ENCODE results near the gene CDKN3.
"Not testable (repeated sequence)": the region's sequence is repeated elsewhere in the genome, so short reads cannot be mapped to it uniquely, and the experiment has no call there.

Gene CDKN3

GRCh38 chr14:54370323-54371198 is 26.2 kb upstream of the CDKN3 start:
- DNase-seq (ENCODE audit: low read depth) = no peak

DNA sequence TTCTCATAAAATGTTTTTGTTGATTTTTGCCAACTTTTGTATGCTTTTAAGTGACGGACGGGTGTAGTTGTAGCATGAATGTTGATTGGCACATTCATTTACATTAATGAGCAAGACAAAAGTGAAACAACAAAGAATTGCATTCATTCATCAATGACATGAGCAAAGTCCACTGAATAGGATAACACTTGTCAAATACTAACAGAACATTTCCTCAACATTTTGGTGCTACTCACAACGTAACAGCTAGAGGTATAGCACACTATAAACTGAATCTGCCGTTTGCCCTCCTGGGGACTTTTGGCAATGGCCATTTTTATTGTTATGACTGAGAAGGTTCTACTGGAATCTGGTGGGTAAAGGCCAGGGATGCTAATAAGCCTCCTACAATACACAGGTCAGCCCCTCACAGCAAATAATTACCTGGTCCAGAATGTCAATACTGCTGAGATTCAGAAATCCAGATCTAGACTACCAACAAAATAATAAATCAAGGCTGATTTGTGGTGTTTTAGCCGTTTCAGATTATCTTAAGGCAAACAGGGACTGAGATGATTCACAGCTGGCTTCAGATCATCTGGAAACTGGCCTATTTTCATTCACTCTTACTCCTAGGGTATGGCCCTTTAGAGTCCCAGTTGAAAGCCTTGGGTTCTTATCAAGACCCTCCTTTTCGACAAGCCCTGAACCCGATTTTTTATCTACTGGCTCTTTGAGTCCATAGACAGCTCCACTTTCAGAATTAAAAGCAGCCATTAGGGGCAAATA is 22.5 kb upstream of the CDKN3 start:
- DNase-seq (ENCODE audit: low read depth) = no peak

DNA sequence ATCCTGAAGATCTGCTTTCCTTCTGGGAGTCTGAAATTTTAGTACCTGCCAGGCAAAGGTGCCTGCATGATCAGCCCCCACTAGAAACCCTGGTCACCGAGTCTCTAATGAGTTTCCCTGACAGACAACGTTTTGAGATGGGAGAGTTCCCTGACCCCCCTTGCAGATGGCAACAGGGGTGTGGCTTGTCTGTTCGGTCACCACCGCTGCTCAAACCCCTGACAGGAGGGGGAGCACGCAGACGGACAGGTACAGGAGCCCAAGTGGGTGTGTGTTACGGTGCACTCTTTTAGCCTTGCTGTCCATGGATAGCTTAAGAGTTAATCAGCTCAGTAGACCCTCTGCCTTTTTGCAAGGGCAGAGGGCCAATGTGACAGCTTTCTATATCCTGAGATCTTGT is 19.3 kb upstream of the CDKN3 start:
- DNase-seq (ENCODE audit: low read depth) = no peak

DNA sequence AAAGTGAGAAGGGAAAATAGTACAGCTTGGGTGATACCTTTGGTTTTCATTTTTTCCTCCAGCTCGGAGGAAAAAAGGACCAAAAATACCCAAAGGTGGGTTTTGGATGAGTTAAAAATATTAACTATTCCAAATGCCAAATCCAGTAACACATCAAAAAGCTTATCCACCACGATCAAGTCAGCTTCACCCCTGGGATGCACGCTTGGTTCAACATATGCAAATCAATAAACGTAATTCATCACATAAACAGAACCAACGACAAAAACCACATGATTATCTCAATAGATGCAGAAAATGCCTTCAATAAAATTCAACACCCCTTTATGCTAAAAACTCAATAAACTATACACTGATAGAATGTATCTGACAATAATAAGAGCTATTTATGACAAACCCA is 17.9 kb upstream of the CDKN3 start:
- not testable (repeated sequence) for DNase-seq (ENCODE audit: low read depth)

DNA sequence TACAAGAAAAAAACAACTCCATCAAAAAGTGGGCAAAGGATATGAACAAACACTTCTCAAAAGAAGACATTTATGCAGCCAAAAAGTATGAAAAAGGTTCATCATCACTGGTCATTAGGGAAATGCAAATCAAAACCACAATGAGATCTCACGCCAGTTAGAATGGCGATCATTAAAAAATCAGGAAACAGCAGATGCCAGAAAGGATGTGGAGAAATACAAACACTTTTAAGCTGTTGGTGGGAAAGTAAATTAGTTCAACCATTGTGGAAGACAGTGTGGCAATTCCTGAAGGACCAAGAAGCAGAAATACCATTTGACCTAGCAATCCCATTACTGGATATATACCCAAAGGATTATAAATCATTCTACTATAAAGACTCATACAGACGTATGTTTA is 16.2 kb upstream of the CDKN3 start:
- not testable (repeated sequence) for DNase-seq (ENCODE audit: low read depth)

DNA sequence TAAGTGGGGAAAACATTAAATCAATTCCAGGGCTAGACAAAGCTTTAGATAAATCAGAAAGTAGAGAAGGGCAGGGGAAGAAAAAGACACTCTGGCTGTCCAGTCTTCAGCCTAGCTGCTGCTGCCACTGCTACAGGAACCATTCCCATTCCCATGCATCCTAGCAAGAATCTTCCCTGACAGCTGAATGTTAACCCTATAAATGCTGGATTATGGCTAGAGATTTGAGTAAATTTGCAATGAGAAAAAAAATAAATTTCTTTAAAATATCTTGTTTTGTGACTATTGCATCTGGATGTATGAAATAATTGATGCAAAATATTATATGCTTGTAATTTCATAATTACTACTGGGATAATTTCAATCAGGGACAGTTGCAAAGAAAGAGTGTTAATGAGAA is 15.0 kb upstream of the CDKN3 start:
- no peak for DNase-seq (ENCODE audit: low read depth)

- DNase-seq (ENCODE audit: low read depth) = no peak
Observed at GRCh38 chr14:54383835-54384234, 13.0 kb upstream of the CDKN3 start.

- no peak for DNase-seq (ENCODE audit: low read depth)
Observed at GRCh38 chr14:54385556-54385955, 11.3 kb upstream of the CDKN3 start.

- DNase-seq (ENCODE audit: low read depth) = no peak
Observed at GRCh38 chr14:54387328-54387727, 9.5 kb upstream of the CDKN3 start.

- DNase-seq (ENCODE audit: low read depth) = no peak
Observed at GRCh38 chr14:54392131-54392859, 4.5 kb upstream of the CDKN3 start.

- DNase-seq (ENCODE audit: low read depth) = not testable (repeated sequence)
Observed at GRCh38 chr14:54392986-54393884, 3.6 kb upstream of the CDKN3 start.

DNA sequence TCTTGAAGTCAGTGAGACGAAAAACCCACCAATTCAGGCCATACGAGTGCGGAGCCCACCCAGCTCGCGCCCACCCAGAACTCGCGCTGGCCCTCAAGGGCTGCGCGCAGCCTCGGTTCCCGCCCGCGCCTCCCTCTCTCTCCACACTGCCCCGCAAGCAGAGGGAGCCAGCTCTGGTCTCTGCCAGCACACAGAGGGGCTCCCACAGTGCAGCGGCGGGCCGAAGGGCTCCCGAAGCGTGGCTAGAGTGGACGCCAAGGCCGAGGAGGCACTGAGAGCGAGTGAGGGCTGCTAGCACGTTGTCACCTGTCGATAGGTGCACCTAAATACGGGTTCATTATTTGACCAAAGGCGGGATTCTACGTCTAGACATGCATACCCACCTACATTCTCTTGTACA is 2.2 kb upstream of the CDKN3 start:
- no peak for DNase-seq (ENCODE audit: low read depth)

DNA sequence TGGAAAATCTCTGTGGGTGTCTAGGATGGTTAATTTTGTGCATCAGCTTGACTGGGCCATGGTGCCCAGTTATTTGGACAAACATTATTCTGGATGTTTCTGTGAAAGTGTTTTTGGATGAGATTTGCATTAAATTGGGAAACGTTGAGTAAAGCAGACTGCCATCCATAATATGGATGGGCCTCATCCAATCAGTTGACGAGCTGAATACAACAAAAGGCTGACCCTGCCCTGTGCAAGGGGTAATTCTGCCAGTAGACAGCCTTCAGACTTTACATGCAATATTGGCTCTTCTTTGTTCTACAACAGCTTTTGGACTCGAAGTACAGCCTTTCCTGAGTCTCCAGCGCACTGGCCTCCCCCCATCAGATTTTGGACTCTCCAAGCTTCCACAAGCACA is 1.5 kb upstream of the CDKN3 start:
- no peak for DNase-seq (ENCODE audit: low read depth)

DNA sequence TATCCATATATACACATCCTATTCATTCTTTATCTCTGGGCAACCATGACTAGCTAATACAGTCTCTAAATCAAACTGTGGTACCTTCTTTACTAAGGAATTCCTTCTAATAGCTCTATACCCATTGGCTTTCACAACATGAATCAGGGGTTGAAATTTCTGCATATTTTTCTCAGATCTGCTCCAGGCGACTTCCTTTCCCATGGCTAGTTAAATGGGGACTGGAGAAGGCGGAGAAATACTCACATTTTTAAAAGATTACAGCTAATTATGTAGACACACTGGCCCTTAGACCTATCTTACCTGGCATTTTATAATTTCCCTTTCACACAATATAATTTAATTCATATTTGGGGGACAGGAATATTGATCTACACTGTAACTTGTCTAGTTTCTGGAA is 1.1 kb upstream of the CDKN3 start:
- no peak for DNase-seq (ENCODE audit: low read depth)

- DNase-seq (ENCODE audit: low read depth) = no peak
Observed at GRCh38 chr14:54396183-54396492, 669 bp upstream of the CDKN3 start.

GRCh38 chr14:54399560-54399959 is 2.8 kb downstream of the CDKN3 start:
- no peak for DNase-seq (ENCODE audit: low read depth)

DNA sequence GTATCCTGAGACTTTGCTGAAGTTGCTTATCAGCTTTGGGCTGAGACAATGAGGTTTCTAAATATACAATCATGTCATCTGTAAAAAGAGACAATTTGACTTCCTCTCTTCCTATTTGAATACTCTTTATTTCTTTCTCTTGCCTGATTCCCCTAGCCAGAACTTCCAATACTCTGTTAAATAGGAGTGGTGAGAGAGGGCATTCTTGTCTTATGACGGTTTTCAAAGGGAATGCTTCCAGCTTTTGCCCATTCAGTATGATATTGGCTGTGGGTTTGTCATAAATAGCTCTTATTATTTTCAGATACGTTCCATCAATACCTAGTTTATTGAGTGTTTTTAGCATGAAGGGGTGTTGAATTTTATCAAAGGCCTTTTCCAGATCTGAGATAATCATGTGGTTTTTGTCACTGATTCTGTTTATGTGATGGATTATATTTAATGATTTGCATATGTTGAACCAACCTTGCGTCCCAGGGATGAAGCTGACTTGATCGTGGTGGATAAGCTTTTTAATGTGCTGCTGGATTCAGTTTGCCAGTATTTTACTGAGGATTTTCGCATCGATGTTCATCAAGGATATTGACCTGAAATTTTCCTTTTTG is 6.7 kb downstream of the CDKN3 start:
- not testable (repeated sequence) for DNase-seq (ENCODE audit: low read depth)

- no peak for DNase-seq (ENCODE audit: low read depth)
Observed at GRCh38 chr14:54410215-54410614, 13.4 kb downstream of the CDKN3 start.

DNA sequence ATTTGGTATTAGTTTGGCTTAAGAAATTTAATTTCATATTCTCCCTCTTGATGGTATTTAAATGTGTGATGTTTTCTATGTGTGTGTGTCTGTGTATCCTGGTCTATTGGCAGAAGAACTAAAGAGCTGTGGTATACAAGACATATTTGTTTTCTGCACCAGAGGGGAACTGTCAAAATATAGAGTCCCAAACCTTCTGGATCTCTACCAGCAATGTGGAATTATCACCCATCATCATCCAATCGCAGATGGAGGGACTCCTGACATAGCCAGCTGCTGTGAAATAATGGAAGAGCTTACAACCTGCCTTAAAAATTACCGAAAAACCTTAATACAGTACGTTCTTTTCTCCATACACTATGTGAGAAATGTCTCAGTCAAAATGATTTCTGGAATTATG is 14.6 kb downstream of the CDKN3 start:
- DNase-seq (ENCODE audit: low read depth) = no peak

DNA sequence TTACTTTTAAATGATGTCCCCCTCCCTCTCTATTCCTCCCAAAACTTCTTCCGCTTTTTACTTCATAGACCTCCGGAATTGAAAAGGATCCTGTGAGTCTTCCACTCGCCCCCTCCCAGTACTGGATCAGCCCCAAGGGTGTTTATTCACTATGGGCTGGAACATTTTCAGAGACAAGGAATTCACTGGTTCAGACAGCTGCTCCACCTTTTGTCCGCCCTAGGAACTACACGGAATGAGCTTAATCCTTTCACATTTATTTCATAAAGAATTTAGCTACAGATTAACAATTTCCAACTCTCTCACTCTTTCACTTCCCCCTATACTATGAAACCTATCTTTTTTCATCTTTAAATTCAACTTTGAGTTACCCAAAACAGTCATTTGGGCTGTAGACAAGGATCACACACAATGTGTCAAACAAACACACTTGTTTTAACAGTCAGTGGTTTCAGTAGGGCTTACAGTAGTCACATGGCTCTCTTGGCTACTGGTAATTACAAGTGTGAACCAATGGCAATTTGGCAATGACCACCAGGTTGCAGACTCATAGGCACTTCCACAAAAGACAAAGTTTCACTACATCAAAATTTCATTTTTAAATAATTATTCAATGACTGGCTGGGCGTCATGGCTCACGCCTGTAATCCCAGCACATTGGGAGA is 23.8 kb downstream of the CDKN3 start:
- no peak for DNase-seq (ENCODE audit: low read depth)

DNA sequence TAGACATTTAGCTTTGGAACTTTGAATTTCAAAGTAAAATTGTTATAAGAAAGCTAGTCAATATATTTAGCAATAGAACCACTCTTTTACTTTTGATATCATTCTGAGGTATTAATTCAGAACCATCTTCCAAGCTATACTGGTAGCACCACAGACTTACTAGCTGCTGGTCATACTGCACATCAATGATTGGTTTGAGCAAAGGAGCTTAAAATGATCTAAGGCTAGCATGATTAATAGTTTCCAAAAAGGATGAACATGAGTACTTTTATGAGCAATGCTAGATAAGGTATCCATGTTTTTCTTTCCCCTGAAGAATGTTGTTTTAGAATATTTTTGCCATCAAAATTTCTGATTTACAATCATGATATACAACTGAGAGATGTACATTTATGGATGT is 27.2 kb downstream of the CDKN3 start:
- no peak for DNase-seq (ENCODE audit: low read depth)

Measured in activated gamma-delta T cell treated with anti-CD3 and anti-CD28 coated beads, Interleukin-2, amount 50 U/mL, for 16 hours (primary cell).